A549 (cell line): ENCODE measurements around the gene MFSD12. TPM values are rescaled to one million over a fixed set of nuclear protein-coding genes. Genes with fewer than 3 reads are reported as not detected.

ENCODE experiments used
- ATAC-seq, 2 experiments: fragments of 200-7000 bp in 1 of 2; fragments of >200 bp in 1 of 2; cut with Nextera tagmentation in 1 of 2; cut with Tn5 transposase in 1 of 2; 3 replicates each; pipeline versions ENCODE4 v1.8.0 to v1.9.1; 2018 to 2020; ENCODE audit warnings: mild to moderate bottlenecking in 1 of 2, moderate library complexity in 1 of 2
- CTCF ChIA-PET: fragments of 300-600 bp; sonication (Branson Sonifier 250); formaldehyde crosslinking; extraction: SDS; loops from one replicate; lab custom pipeline; 2021; ENCODE audit warnings: antibody characterized with exemption, inconsistent platforms; lab: Yijun Ruan, JAX
- POLR2A ChIA-PET: fragments of 350-600 bp; formaldehyde crosslinking; extraction: SDS; loops from one replicate; lab custom pipeline; 2021; ENCODE audit warnings: antibody characterized with exemption, inconsistent platforms; lab: Yijun Ruan, JAX
- DNase-seq, 2 experiments: peaks; one replicate each; pipeline versions ENCODE4 v3.0.0 to v3.0.0-alpha.2; 2011 to 2016; ENCODE audit warnings: low read depth in 1 of 2, low spot score in 1 of 2
- FAIRE-seq: peaks from 2 replicates; lab custom pipeline; 2011; peaks lifted over from hg19 to GRCh38; lab: Jason Lieb, UNC
- H3K27ac ChIP-seq, 2 experiments: fragments of >200 bp; sonication (Bioruptor Twin); formaldehyde crosslinking; 3 replicates each; pipeline ENCODE4 v1.5.1; 2016 to 2017
- H3K4me1 ChIP-seq: fragments of >200 bp; sonication (Bioruptor Twin); formaldehyde crosslinking; 3 replicates; pipeline ENCODE4 v1.6.1; 2016
- H3K4me2 ChIP-seq: fragments of >200 bp; sonication (Bioruptor Twin); formaldehyde crosslinking; 3 replicates; pipeline ENCODE4 v1.6.1; 2016
- H3K4me3 ChIP-seq: fragments of >200 bp; sonication (Bioruptor Twin); formaldehyde crosslinking; 3 replicates; pipeline ENCODE4 v1.5.1; 2016
- H3K9me3 ChIP-seq: fragments of >200 bp; sonication (Bioruptor Twin); formaldehyde crosslinking; 3 replicates; pipeline ENCODE4 v1.6.1; 2016
- BHLHE40 ChIP-seq: IDR thresholded peaks from 2 replicates; pipeline ENCODE4 v1.6.1; 2012; ENCODE audit warnings: low read depth, low read length, inconsistent platforms
- CBX8 ChIP-seq: fragments of 200-600 bp; sonication (generic); IDR thresholded peaks from 2 replicates; pipeline ENCODE4 v1.6.1; 2016
- CEBPB ChIP-seq, 2 experiments: fragments of >200 bp in 1 of 2; sonication (Bioruptor Twin) in 1 of 2; formaldehyde crosslinking in 1 of 2; IDR thresholded peaks; 2 replicates each; pipeline ENCODE4 v1.6.1; 2012 to 2016
- CHD4 ChIP-seq: fragments of 200-600 bp; sonication (generic); IDR thresholded peaks from 2 replicates; pipeline ENCODE4 v1.6.1; 2016; ENCODE audit warnings: antibody characterized with exemption, mild to moderate bottlenecking, borderline replicate concordance
- ESRRA ChIP-seq: fragments of 150-350 bp; IDR thresholded peaks from 2 replicates; pipeline ENCODE4 v1.6.1; 2014; ENCODE audit warnings: mild to moderate bottlenecking, low read length, borderline replicate concordance
- FOXS1 ChIP-seq: fragments of 250-450 bp; sonication (Bioruptor Pico); IDR thresholded peaks from 2 replicates; pipeline ENCODE4 v1.5.0; 2020; ENCODE audit warnings: mild to moderate bottlenecking, moderate library complexity
- HDAC2 ChIP-seq: fragments of 200-600 bp; sonication (generic); IDR thresholded peaks from 2 replicates; pipeline ENCODE4 v1.6.1; 2016
- HOXB5 ChIP-seq: fragments of 250-450 bp; sonication (Bioruptor Pico); IDR thresholded peaks from 2 replicates; pipeline ENCODE4 v1.5.0; 2020; ENCODE audit warnings: mild to moderate bottlenecking, moderate library complexity
- KDM1A ChIP-seq: fragments of 200-600 bp; sonication (generic); IDR thresholded peaks from 2 replicates; pipeline ENCODE4 v1.6.1; 2016; ENCODE audit warnings: low read depth, mild to moderate bottlenecking
- NR3C1 ChIP-seq: fragments of >200 bp; sonication (Bioruptor Twin); formaldehyde crosslinking; IDR thresholded peaks from 3 replicates; pipeline ENCODE4 v1.6.1; 2017
- POLR2A ChIP-seq: IDR thresholded peaks from 2 replicates; pipeline ENCODE4 v1.6.1; 2012; ENCODE audit warnings: mild to moderate bottlenecking, low read length
- RCOR1 ChIP-seq: fragments of 150-350 bp; IDR thresholded peaks from 2 replicates; pipeline ENCODE4 v1.6.1; 2014; ENCODE audit warnings: antibody characterized with exemption, low read length, low read depth
- RFX5 ChIP-seq: fragments of 450-650 bp; IDR thresholded peaks from 2 replicates; pipeline ENCODE4 v1.7.1; 2014; ENCODE audit warnings: antibody characterized with exemption, mild to moderate bottlenecking, moderate library complexity
- RNF2 ChIP-seq: fragments of 200-600 bp; sonication (generic); IDR thresholded peaks from 2 replicates; pipeline ENCODE4 v1.6.1; 2016; ENCODE audit warnings: low read depth, mild to moderate bottlenecking, antibody characterized with exemption, moderate library complexity, borderline replicate concordance
- TFCP2L1 ChIP-seq: fragments of 250-450 bp; sonication (Bioruptor Pico); IDR thresholded peaks from 2 replicates; pipeline ENCODE4 v1.5.0; 2021; ENCODE audit warnings: mild to moderate bottlenecking
- ZC3H11A ChIP-seq: fragments of 450-650 bp; IDR thresholded peaks from 2 replicates; pipeline ENCODE4 v1.6.1; 2014; ENCODE audit warnings: antibody characterized with exemption, mild to moderate bottlenecking
- ZFP36 ChIP-seq: fragments of 450-650 bp; IDR thresholded peaks from 2 replicates; pipeline ENCODE4 v1.6.1; 2014; ENCODE audit warnings: borderline replicate concordance; ENCODE audit not compliant: partially characterized antibody
- WGBS: methylation state at CpG from one replicate; pipeline ENCODE4 v1.1.6; 2017; ENCODE audit errors: missing lambda C conversion rate; 5-methylcytosine and 5-hydroxymethylcytosine counted together
- polyA plus RNA-seq, 4 experiments: library from polyadenylated mRNA; depleted of rRNA in 3 of 4; stranded (reverse); fragments of >200 nt; fragmentation: RNase III in 1 of 4; extraction: RNeasy Plus Mini Kit Qiagen cat#74134 plus additional on column Dnase treatment in 1 of 4; gene quantifications; 2 replicates in 3 of 4; 3 replicates in 1 of 4; pipeline ENCODE4 v1.2.3, GENCODE V29; 2011 to 2017
- TF ChIP-seq, protein P1 (sequence below): fragments of 200-600 bp; sonication (generic); IDR thresholded peaks from 2 replicates; pipeline ENCODE4 v1.6.1; 2016; ENCODE audit warnings: antibody characterized with exemption, mild to moderate bottlenecking, moderate library complexity
- TF ChIP-seq, protein P2 (sequence below): fragments of 250-450 bp; sonication (Bioruptor Pico); IDR thresholded peaks from 2 replicates; pipeline ENCODE4 v1.5.0; 2021; ENCODE audit warnings: mild to moderate bottlenecking, moderate library complexity, borderline replicate concordance
- TF ChIP-seq, protein P3 (sequence below): IDR thresholded peaks from 2 replicates; pipeline ENCODE4 v1.6.1; 2012
- TF ChIP-seq, protein P4 (sequence below): fragments of >200 bp; sonication (Bioruptor Twin); formaldehyde crosslinking; IDR thresholded peaks from 3 replicates; pipeline ENCODE4 v1.5.1; 2016

MFSD12 gene
- polyA plus RNA-seq, 2 of the 4 experiments (the other 2 are of a cell fraction): 52.5 to 115 TPM

DNA sequence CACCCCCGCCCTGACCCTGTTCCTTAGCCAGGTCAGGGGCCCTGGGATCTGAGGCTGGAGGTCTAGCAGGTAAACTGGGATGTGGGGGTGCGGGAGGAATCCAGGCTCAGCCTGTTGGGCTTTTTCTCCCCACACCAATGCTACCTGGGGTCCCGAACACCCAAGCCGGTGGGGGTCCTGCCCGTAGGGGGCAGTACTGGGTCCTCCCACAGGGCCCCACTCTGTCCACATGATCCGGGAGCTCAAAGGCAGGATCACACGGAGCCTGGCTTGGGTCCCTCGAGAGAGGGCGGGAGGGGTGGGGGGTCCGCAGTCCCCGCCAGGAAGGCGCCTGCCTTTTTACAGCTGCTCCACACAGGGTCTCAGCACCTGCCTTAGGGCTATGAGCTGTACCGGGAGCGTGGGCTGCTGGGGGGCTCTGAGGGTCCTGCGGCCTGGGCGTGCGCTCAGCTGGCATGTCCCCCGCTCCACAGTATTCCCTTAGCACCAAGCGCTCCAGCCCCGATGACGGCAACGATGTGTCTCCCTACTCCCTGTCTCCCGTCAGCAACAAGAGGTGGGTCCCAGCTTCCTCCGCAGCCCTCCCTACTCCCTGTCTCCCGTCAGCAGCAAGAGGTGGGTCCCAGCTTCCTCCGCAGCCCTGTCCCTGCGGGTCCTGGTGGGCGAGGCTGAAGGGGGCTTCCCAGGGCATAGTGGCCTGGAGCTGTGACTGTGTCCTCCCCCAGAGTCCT, 30.7 kb downstream of the MFSD12 start (continued):
- TF ChIP-seq, protein P1, sequence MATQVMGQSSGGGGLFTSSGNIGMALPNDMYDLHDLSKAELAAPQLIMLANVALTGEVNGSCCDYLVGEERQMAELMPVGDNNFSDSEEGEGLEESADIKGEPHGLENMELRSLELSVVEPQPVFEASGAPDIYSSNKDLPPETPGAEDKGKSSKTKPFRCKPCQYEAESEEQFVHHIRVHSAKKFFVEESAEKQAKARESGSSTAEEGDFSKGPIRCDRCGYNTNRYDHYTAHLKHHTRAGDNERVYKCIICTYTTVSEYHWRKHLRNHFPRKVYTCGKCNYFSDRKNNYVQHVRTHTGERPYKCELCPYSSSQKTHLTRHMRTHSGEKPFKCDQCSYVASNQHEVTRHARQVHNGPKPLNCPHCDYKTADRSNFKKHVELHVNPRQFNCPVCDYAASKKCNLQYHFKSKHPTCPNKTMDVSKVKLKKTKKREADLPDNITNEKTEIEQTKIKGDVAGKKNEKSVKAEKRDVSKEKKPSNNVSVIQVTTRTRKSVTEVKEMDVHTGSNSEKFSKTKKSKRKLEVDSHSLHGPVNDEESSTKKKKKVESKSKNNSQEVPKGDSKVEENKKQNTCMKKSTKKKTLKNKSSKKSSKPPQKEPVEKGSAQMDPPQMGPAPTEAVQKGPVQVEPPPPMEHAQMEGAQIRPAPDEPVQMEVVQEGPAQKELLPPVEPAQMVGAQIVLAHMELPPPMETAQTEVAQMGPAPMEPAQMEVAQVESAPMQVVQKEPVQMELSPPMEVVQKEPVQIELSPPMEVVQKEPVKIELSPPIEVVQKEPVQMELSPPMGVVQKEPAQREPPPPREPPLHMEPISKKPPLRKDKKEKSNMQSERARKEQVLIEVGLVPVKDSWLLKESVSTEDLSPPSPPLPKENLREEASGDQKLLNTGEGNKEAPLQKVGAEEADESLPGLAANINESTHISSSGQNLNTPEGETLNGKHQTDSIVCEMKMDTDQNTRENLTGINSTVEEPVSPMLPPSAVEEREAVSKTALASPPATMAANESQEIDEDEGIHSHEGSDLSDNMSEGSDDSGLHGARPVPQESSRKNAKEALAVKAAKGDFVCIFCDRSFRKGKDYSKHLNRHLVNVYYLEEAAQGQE: no peak
- no peak for TF ChIP-seq KDM1A

DNA sequence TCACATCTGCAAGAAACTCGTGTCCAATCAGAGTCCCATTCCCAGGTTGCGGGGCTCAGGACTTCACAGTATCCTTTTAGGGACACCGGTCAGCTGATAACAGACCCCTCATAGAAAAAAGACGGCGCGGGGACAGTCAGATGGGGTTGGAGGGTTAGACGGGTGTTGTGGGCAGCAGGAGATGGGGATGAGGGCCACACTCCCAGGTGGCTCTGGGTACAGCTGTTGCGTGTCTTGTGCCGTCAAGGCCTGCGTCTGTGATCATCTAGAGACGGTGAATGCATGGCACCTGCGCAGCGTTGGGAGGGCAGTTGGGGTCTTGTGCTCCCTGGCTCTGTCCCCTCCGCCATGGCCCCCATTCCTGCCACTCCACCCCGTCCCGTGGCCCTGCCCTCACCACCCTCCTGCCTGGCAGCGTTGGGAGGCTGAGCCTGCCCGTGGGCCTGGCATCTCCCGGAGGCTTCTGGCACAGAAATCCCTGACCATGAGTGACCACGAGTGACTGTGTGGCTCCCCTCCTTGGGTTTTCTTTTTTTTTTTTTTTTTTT, 32.4 kb downstream of the MFSD12 start:
- TF ChIP-seq, protein P2, sequence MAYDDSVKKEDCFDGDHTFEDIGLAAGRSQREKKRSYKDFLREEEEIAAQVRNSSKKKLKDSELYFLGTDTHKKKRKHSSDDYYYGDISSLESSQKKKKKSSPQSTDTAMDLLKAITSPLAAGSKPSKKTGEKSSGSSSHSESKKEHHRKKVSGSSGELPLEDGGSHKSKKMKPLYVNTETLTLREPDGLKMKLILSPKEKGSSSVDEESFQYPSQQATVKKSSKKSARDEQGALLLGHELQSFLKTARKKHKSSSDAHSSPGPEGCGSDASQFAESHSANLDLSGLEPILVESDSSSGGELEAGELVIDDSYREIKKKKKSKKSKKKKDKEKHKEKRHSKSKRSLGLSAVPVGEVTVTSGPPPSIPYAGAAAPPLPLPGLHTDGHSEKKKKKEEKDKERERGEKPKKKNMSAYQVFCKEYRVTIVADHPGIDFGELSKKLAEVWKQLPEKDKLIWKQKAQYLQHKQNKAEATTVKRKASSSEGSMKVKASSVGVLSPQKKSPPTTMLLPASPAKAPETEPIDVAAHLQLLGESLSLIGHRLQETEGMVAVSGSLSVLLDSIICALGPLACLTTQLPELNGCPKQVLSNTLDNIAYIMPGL (CRISPR knock-in tag): no peak
- TF ChIP-seq FOXS1 (CRISPR knock-in tag): no peak
- no peak for TF ChIP-seq CBX8
- TF ChIP-seq, protein P3, sequence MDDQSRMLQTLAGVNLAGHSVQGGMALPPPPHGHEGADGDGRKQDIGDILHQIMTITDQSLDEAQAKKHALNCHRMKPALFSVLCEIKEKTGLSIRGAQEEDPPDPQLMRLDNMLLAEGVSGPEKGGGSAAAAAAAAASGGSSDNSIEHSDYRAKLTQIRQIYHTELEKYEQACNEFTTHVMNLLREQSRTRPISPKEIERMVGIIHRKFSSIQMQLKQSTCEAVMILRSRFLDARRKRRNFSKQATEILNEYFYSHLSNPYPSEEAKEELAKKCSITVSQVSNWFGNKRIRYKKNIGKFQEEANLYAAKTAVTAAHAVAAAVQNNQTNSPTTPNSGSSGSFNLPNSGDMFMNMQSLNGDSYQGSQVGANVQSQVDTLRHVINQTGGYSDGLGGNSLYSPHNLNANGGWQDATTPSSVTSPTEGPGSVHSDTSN: no peak
- TF ChIP-seq NR3C1: no peak
- no peak for TF ChIP-seq RNF2
- no peak for TF ChIP-seq ZC3H11A
- TF ChIP-seq HOXB5 (CRISPR knock-in tag): no peak
- TF ChIP-seq POLR2A: no peak
- TF ChIP-seq, protein P4, sequence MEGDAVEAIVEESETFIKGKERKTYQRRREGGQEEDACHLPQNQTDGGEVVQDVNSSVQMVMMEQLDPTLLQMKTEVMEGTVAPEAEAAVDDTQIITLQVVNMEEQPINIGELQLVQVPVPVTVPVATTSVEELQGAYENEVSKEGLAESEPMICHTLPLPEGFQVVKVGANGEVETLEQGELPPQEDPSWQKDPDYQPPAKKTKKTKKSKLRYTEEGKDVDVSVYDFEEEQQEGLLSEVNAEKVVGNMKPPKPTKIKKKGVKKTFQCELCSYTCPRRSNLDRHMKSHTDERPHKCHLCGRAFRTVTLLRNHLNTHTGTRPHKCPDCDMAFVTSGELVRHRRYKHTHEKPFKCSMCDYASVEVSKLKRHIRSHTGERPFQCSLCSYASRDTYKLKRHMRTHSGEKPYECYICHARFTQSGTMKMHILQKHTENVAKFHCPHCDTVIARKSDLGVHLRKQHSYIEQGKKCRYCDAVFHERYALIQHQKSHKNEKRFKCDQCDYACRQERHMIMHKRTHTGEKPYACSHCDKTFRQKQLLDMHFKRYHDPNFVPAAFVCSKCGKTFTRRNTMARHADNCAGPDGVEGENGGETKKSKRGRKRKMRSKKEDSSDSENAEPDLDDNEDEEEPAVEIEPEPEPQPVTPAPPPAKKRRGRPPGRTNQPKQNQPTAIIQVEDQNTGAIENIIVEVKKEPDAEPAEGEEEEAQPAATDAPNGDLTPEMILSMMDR: no peak
- TF ChIP-seq HDAC2: no peak
- TF ChIP-seq RFX5: no peak
- TF ChIP-seq CHD4: no peak
- no peak for TF ChIP-seq CEBPB (IDR thresholded peaks at IDR 0.05)
- no peak for TF ChIP-seq RCOR1
- TF ChIP-seq, protein P1: no peak
- no peak for TF ChIP-seq BHLHE40
- TF ChIP-seq TFCP2L1 (CRISPR knock-in tag): no peak
- TF ChIP-seq ESRRA: no peak
- no peak for TF ChIP-seq ZFP36
- no peak overlapping the region for H3K27ac ChIP-seq
- no peak for FAIRE-seq
- H3K4me2 ChIP-seq: no peak overlapping the region
- 92% methylated on average over 20 of the region's 20 CpGs for WGBS
- H3K4me3 ChIP-seq: no peak overlapping the region
- CTCF ChIA-PET: interaction anchor here (0.6 kb wide), 1 partner anchor 50 kb away, joined by 3 read pairs; no protein-coding TSS in a partner anchor
- no peaks in the 10 kb centered on the region for H3K9me3 ChIP-seq
- POLR2A ChIA-PET: no interaction called here
- DNase-seq: no peak
- no peak for ATAC-seq
- no peaks in the 10 kb centered on the region for H3K4me1 ChIP-seq
